SK-N-SH (cell line): ENCODE measurements around the gene RCAN3. TPM values are rescaled to one million over a fixed set of nuclear protein-coding genes. Genes with fewer than 3 reads are reported as not detected.

Experiments used
- CTCF ChIA-PET: fragments of 300-600, 350-600 bp; formaldehyde crosslinking; extraction: SDS; loops from one replicate; lab custom pipeline; 2021; lab: Yijun Ruan, JAX
- POLR2A ChIA-PET: fragments of 350-600 bp; sonication (Branson Sonifier 250); formaldehyde crosslinking; extraction: SDS; loops from one replicate; lab custom pipeline; 2020; ENCODE audit warnings: antibody characterized with exemption, inconsistent platforms; lab: Yijun Ruan, JAX
- DNase-seq: peaks from one replicate; pipeline ENCODE4 v3.0.0; 2012
- H2AFZ ChIP-seq: fragments of 200-600 bp; sonication (generic); 2 replicates; pipeline ENCODE4 v1.8.1; 2016; ENCODE audit warnings: antibody characterized with exemption, mild to moderate bottlenecking, low read depth
- H3F3A ChIP-seq: fragments of 200-600 bp; sonication (generic); replicated peaks from 2 replicates; pipeline ENCODE3; 2016; ENCODE audit warnings: antibody characterized with exemption, mild to moderate bottlenecking; ENCODE audit not compliant: insufficient read depth
- H3K27ac ChIP-seq, 2 experiments: fragments of 200-500 bp in 1 of 2; fragments of 200-600 bp in 1 of 2; sonication (Bioruptor generic) in 1 of 2; sonication (generic), shearing (Covaris generic) in 1 of 2; 2 replicates each; pipeline versions ENCODE4 v1.5.1 to v1.6.1; 2014 to 2016; ENCODE audit warnings: low read depth in 2 of 2, inconsistent platforms in 1 of 2, low read length in 1 of 2, mild to moderate bottlenecking in 1 of 2, mixed read lengths in 1 of 2
- H3K27me3 ChIP-seq: fragments of 200-600 bp; sonication (generic), shearing (Covaris generic); 2 replicates; pipeline ENCODE4 v1.6.1; 2016; ENCODE audit warnings: mixed run types; ENCODE audit not compliant: insufficient read depth
- H3K36me3 ChIP-seq, 2 experiments: fragments of 200-500 bp in 1 of 2; fragments of 200-600 bp in 1 of 2; sonication (Bioruptor generic) in 1 of 2; sonication (generic) in 1 of 2; replicated peaks in 1 of 2; 2 replicates each; pipeline versions ENCODE3 to v1.5.1; 2014 to 2016; ENCODE audit warnings: low read length in 1 of 2, mild to moderate bottlenecking in 1 of 2; ENCODE audit not compliant: insufficient read depth in 2 of 2, control insufficient read depth in 1 of 2
- H3K4me1 ChIP-seq, 2 experiments: fragments of 200-500 bp in 1 of 2; fragments of 200-600 bp in 1 of 2; sonication (Bioruptor generic) in 1 of 2; sonication (generic), shearing (Covaris generic) in 1 of 2; 2 replicates each; pipeline versions ENCODE4 v1.5.1 to v1.6.1; 2014 to 2016; ENCODE audit warnings: low read depth in 1 of 2, low read length in 1 of 2, mixed run types in 1 of 2; ENCODE audit not compliant: insufficient read depth in 2 of 2, control insufficient read depth in 1 of 2
- H3K4me2 ChIP-seq: fragments of 200-600 bp; sonication (generic), shearing (Covaris generic); 2 replicates; pipeline ENCODE4 v1.6.1; 2017; ENCODE audit warnings: mixed run types
- H3K4me3 ChIP-seq, 2 experiments: fragments of 200-500 bp in 1 of 2; fragments of 200-600 bp in 1 of 2; sonication (Bioruptor generic) in 1 of 2; sonication (generic), shearing (Covaris generic) in 1 of 2; 2 replicates each; pipeline versions ENCODE4 v1.5.1 to v1.8.1; 2014 to 2016; ENCODE audit warnings: low read depth in 2 of 2, inconsistent platforms in 1 of 2, low read length in 1 of 2, mild to moderate bottlenecking in 1 of 2, mixed read lengths in 1 of 2, moderate library complexity in 1 of 2
- H3K79me2 ChIP-seq: fragments of 200-600 bp; sonication (generic); 2 replicates; pipeline ENCODE4 v1.8.1; 2017; ENCODE audit warnings: mild to moderate bottlenecking; ENCODE audit not compliant: insufficient read depth
- H3K9ac ChIP-seq: fragments of 200-600 bp; sonication (generic); 2 replicates; pipeline ENCODE4 v1.6.1; 2017; ENCODE audit warnings: mixed run types
- H3K9me2 ChIP-seq: fragments of 200-600 bp; sonication (generic); 2 replicates; pipeline ENCODE4 v1.6.1; 2017; ENCODE audit warnings: mixed run types
- H3K9me3 ChIP-seq: fragments of 200-600 bp; sonication (generic); 2 replicates; pipeline ENCODE4 v1.6.1; 2017; ENCODE audit warnings: mixed run types, mild to moderate bottlenecking, moderate library complexity
- H4K20me1 ChIP-seq: fragments of 200-600 bp; sonication (generic); 2 replicates; pipeline ENCODE4 v1.6.1; 2017; ENCODE audit warnings: mild to moderate bottlenecking, mixed run types; ENCODE audit not compliant: insufficient read depth
- CHD2 ChIP-seq: fragments of 150-350 bp; IDR thresholded peaks from 2 replicates; pipeline ENCODE4 v1.6.1; 2018; ENCODE audit warnings: low read length; ENCODE audit not compliant: partially characterized antibody
- FOXJ3 ChIP-seq: sonication (generic); formaldehyde crosslinking; IDR thresholded peaks from 2 replicates; pipeline ENCODE4 v1.5.1; 2020; ENCODE audit warnings: mild to moderate bottlenecking, missing genetic modification reagents
- FOXM1 ChIP-seq: IDR thresholded peaks from 2 replicates; pipeline ENCODE4 v1.4.0; 2012; ENCODE audit warnings: low read depth, mild to moderate bottlenecking
- GATA2 ChIP-seq: sonication (generic); formaldehyde crosslinking; IDR thresholded peaks from 2 replicates; pipeline ENCODE4 v1.5.0; 2020; ENCODE audit warnings: mild to moderate bottlenecking, missing genetic modification reagents
- IRF3 ChIP-seq: fragments of 150-350 bp; IDR thresholded peaks from 2 replicates; pipeline ENCODE4 v1.6.1; 2016; ENCODE audit warnings: mild to moderate bottlenecking, low read depth, low read length
- JUND ChIP-seq: IDR thresholded peaks from 2 replicates; pipeline ENCODE4 v1.4.0; 2012
- MAX ChIP-seq: IDR thresholded peaks from 2 replicates; pipeline ENCODE4 v1.4.0; 2012; ENCODE audit warnings: low read depth
- MEF2A ChIP-seq: IDR thresholded peaks from 2 replicates; pipeline ENCODE4 v1.4.0; 2012; ENCODE audit warnings: low read depth, borderline replicate concordance
- MXI1 ChIP-seq: IDR thresholded peaks from 2 replicates; pipeline ENCODE4 v1.6.1; 2012; ENCODE audit warnings: mild to moderate bottlenecking, low read depth, low read length, improper control_type of control experiment
- NFIC ChIP-seq: IDR thresholded peaks from 2 replicates; pipeline ENCODE4 v1.4.0; 2012; ENCODE audit warnings: borderline replicate concordance
- POLR2AphosphoS5 ChIP-seq: IDR thresholded peaks from 2 replicates; pipeline ENCODE4 v1.6.1; 2012; ENCODE audit warnings: low read depth, low read length
- RAD21 ChIP-seq: IDR thresholded peaks from 2 replicates; pipeline ENCODE4 v1.6.1; 2012; ENCODE audit warnings: mild to moderate bottlenecking, low read length
- RCOR1 ChIP-seq: fragments of 150-350 bp; IDR thresholded peaks from 2 replicates; pipeline ENCODE4 v1.6.1; 2017; ENCODE audit warnings: antibody characterized with exemption, low read length
- RFX5 ChIP-seq: IDR thresholded peaks from 2 replicates; pipeline ENCODE4 v1.6.1; 2012; ENCODE audit warnings: mild to moderate bottlenecking, improper control_type of control experiment, low read length
- SIN3A ChIP-seq: IDR thresholded peaks from 2 replicates; pipeline ENCODE4 v1.6.1; 2012; ENCODE audit warnings: low read depth, mild to moderate bottlenecking, low read length, moderate library complexity, borderline replicate concordance
- TCF12 ChIP-seq: IDR thresholded peaks from 2 replicates; pipeline ENCODE4 v1.4.0; 2012
- USF1 ChIP-seq: IDR thresholded peaks from 2 replicates; pipeline ENCODE4 v1.4.0; 2012; ENCODE audit warnings: low read depth, borderline replicate concordance
- USF2 ChIP-seq: fragments of 150-350 bp; IDR thresholded peaks from 2 replicates; pipeline ENCODE4 v1.6.1; 2017; ENCODE audit warnings: antibody characterized with exemption, low read length, low read depth, borderline replicate concordance
- ZBTB33 ChIP-seq: IDR thresholded peaks from 2 replicates; pipeline ENCODE4 v1.4.0; 2012; ENCODE audit warnings: low read depth, borderline replicate concordance
- WGBS: methylation state at CpG from one replicate; pipeline ENCODE4 v1.1.6; 2017; ENCODE audit warnings: low lambda C conversion rate; 5-methylcytosine and 5-hydroxymethylcytosine counted together
- polyA plus RNA-seq, 3 experiments: library from polyadenylated mRNA; depleted of rRNA; stranded (reverse); fragments of >200 nt; gene quantifications; 2 replicates each; pipeline ENCODE4 v1.2.3, GENCODE V29; 2012

The RCAN3 gene
- polyA plus RNA-seq, 1 of the 3 experiments (the other 2 are of a cell fraction), result 4.8 TPM

GRCh38 chr1:24570265-24571125 is 67.9 kb downstream of the RCAN3 start (continued):
- no peak for TF ChIP-seq USF1

GRCh38 chr1:24572301-24572700 is 69.7 kb downstream of the RCAN3 start:
- no peak for TF ChIP-seq MAX
- no peak for TF ChIP-seq POLR2AphosphoS5
- no peak for TF ChIP-seq TCF12
- no peaks in the 10 kb centered on the region for H3K79me2 ChIP-seq
- no peak overlapping the region for H3K4me2 ChIP-seq
- WGBS, result 76% methylated on average over 5 of the region's 9 CpGs
- no peaks in the 10 kb centered on the region for H4K20me1 ChIP-seq
- POLR2A ChIA-PET, result interaction anchor here (0.7 kb wide), 1 partner anchor 190 kb away, joined by 3 read pairs; no protein-coding TSS in a partner anchor
- no peaks in the 10 kb centered on the region for H3K27me3 ChIP-seq
- no peak overlapping the region for H2AFZ ChIP-seq
- H3K27ac ChIP-seq, result no peak overlapping the region
- no peak overlapping the region for H3K9ac ChIP-seq
- no peaks in the 10 kb centered on the region; a peak in 1 of 4 replicates for H3K4me1 ChIP-seq
- H3F3A ChIP-seq, result no peaks in the 10 kb centered on the region
- H3K9me3 ChIP-seq, result no peaks in the 10 kb centered on the region
- no peaks in the 10 kb centered on the region for H3K9me2 ChIP-seq
- no peak for DNase-seq
- CTCF ChIA-PET, result interaction anchor here (1.0 to 1.2 kb wide), 2 partner anchors 12 to 15 kb away, joined by 3 to 5 read pairs; no protein-coding TSS in a partner anchor
- H3K36me3 ChIP-seq, result no peaks in the 10 kb centered on the region
- no peak overlapping the region for H3K4me3 ChIP-seq

GRCh38 chr1:24575905-24576587 is 73.4 kb downstream of the RCAN3 start:
- H3K27me3 ChIP-seq, result no peaks in the 10 kb centered on the region
- no peaks in the 10 kb centered on the region for H4K20me1 ChIP-seq
- no peaks in the 10 kb centered on the region for H3K79me2 ChIP-seq
- H3F3A ChIP-seq, result no peaks in the 10 kb centered on the region
- no peak overlapping the region for H3K4me3 ChIP-seq
- POLR2A ChIA-PET, result no interaction called here
- H3K9me3 ChIP-seq, result no peaks in the 10 kb centered on the region
- no peak overlapping the region for H3K27ac ChIP-seq
- no peaks in the 10 kb centered on the region; a peak in 1 of 4 replicates for H3K4me1 ChIP-seq
- no peak overlapping the region for H3K9ac ChIP-seq
- no peaks in the 10 kb centered on the region for H3K36me3 ChIP-seq
- CTCF ChIA-PET, result interaction anchor here (0.9 to 3.5 kb wide), 2 partner anchors 10 to 28 kb away, joined by 4 to 17 read pairs; no protein-coding TSS in a partner anchor
- no peak for DNase-seq
- H3K9me2 ChIP-seq, result no peaks in the 10 kb centered on the region
- no peak overlapping the region for H2AFZ ChIP-seq
- no peak for TF ChIP-seq GATA2
- no peak for TF ChIP-seq POLR2AphosphoS5
- no peak for TF ChIP-seq SIN3A
- no peak for TF ChIP-seq RFX5
- TF ChIP-seq CHD2, result no peak
- TF ChIP-seq MXI1, result no peak
- no peak for TF ChIP-seq USF2
- TF ChIP-seq MEF2A, result no peak
- TF ChIP-seq NFIC, result no peak
- TF ChIP-seq JUND, result no peak
- no peak for TF ChIP-seq FOXM1
- TF ChIP-seq FOXJ3, result no peak
- no peak for TF ChIP-seq ZBTB33
- TF ChIP-seq TCF12, result no peak
- TF ChIP-seq IRF3, result no peak
- TF ChIP-seq RAD21, result no peak
- no peak for TF ChIP-seq RCOR1
- TF ChIP-seq, all 33 proteins: peak for 0
- H3K4me2 ChIP-seq, result no peak overlapping the region
- 58% methylated on average over 14 of the region's 14 CpGs for WGBS
